NB4 (cell line): ENCODE measurements around the gene KAT2B.

ENCODE experiments used
- MYC ChIP-seq: IDR thresholded peaks from 2 replicates; pipeline ENCODE4 v1.6.1; 2011; ENCODE audit warnings: low read depth, low read length
- POLR2A ChIP-seq: IDR thresholded peaks from 2 replicates; pipeline ENCODE4 v1.6.1; 2011; ENCODE audit warnings: mild to moderate bottlenecking; ENCODE audit not compliant: insufficient read length; ENCODE audit errors: extremely low read depth
- TF ChIP-seq, protein P1 (sequence below): IDR thresholded peaks from one replicate; pipeline ENCODE4 v1.5.1; 2012; ENCODE audit warnings: low read depth, low read length
- TF ChIP-seq, protein P2 (sequence below): IDR thresholded peaks from 2 replicates; pipeline ENCODE4 v1.6.1; 2011; ENCODE audit warnings: low read depth, low read length

DNA sequence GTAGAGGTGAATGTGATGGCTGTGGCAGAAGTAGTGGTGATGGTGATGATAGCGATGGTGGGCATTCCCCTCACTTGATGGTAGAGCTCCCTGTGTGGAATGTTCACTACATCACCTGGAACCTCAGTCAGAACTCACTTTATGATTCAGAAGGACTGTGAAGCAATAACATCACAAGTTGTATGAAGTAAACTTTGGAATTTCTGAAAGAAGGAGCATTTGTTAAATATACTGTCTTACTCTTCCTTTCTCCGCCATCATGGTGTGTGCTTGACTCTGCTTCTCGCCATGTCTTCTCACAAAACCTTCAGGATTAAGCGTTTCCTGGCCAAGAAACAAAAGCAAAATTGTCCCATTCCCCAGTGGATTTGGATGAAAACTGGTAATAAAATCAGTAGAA is 28.1 kb upstream of the KAT2B start, which contains the start of gene PP2D1:
- TF ChIP-seq, protein P1, sequence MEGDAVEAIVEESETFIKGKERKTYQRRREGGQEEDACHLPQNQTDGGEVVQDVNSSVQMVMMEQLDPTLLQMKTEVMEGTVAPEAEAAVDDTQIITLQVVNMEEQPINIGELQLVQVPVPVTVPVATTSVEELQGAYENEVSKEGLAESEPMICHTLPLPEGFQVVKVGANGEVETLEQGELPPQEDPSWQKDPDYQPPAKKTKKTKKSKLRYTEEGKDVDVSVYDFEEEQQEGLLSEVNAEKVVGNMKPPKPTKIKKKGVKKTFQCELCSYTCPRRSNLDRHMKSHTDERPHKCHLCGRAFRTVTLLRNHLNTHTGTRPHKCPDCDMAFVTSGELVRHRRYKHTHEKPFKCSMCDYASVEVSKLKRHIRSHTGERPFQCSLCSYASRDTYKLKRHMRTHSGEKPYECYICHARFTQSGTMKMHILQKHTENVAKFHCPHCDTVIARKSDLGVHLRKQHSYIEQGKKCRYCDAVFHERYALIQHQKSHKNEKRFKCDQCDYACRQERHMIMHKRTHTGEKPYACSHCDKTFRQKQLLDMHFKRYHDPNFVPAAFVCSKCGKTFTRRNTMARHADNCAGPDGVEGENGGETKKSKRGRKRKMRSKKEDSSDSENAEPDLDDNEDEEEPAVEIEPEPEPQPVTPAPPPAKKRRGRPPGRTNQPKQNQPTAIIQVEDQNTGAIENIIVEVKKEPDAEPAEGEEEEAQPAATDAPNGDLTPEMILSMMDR, result no peak
- TF ChIP-seq POLR2A, result no peak
- TF ChIP-seq, protein P2, sequence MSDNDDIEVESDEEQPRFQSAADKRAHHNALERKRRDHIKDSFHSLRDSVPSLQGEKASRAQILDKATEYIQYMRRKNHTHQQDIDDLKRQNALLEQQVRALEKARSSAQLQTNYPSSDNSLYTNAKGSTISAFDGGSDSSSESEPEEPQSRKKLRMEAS, result no peak
- no peak for TF ChIP-seq MYC
